H1 (cell line): ENCODE results near the gene LOXL1. TPM values are rescaled to one million over a fixed set of nuclear protein-coding genes. Genes with fewer than 3 reads are reported as not detected.

ENCODE experiments used
- CTCF ChIA-PET: fragments of 300-600 bp; sonication (Branson Sonifier 250); formaldehyde crosslinking; loops from one replicate; lab custom pipeline; 2021; ENCODE audit not compliant: partially characterized antibody; lab: Charles Lee
- POLR2A ChIA-PET: fragments of 300-600 bp; sonication (Branson Sonifier 250); formaldehyde crosslinking; loops from one replicate; lab custom pipeline; 2021; ENCODE audit warnings: inconsistent platforms; ENCODE audit not compliant: partially characterized antibody; lab: Charles Lee
- DNase-seq, 2 experiments: peaks; one replicate each; pipeline versions ENCODE4 v3.0.0 to v3.0.0-alpha.2; 2010 to 2022; ENCODE audit warnings: low spot score in 2 of 2, low read depth in 1 of 2, mixed read lengths in 1 of 2
- FAIRE-seq: peaks from 2 replicates; lab custom pipeline; 2011; peaks lifted over from hg19 to GRCh38; lab: Jason Lieb, UNC
- H2AFZ ChIP-seq: 2 replicates; pipeline ENCODE4 v1.8.1; 2012; ENCODE audit warnings: low read length, inconsistent platforms
- H2AK5ac ChIP-seq: 2 replicates; pipeline ENCODE4 v1.6.1; 2013; ENCODE audit warnings: low read depth, low read length
- H2BK120ac ChIP-seq: replicated peaks from 2 replicates; pipeline ENCODE3; 2013; ENCODE audit warnings: low read depth, low read length, inconsistent platforms
- H2BK12ac ChIP-seq: 2 replicates; pipeline ENCODE4 v1.6.1; 2013; ENCODE audit warnings: low read depth, low read length
- H2BK15ac ChIP-seq: 2 replicates; pipeline ENCODE4 v1.6.1; 2013; ENCODE audit warnings: low read length
- H2BK20ac ChIP-seq: 2 replicates; pipeline ENCODE4 v1.6.1; 2013; ENCODE audit warnings: low read length
- H2BK5ac ChIP-seq: 2 replicates; pipeline ENCODE4 v1.6.1; 2013; ENCODE audit warnings: low read depth, low read length
- H3K14ac ChIP-seq: 2 replicates; pipeline ENCODE4 v1.6.1; 2013; ENCODE audit warnings: inconsistent platforms; ENCODE audit not compliant: insufficient read length
- H3K18ac ChIP-seq: 2 replicates; pipeline ENCODE4 v1.6.1; 2013; ENCODE audit warnings: low read length; ENCODE audit errors: extremely low read depth
- H3K23ac ChIP-seq: 2 replicates; pipeline ENCODE4 v1.6.1; 2013; ENCODE audit warnings: inconsistent platforms; ENCODE audit not compliant: insufficient read length
- H3K23me2 ChIP-seq: 2 replicates; pipeline ENCODE4 v1.6.1; 2013; ENCODE audit warnings: low read depth, low read length
- H3K27ac ChIP-seq: 2 replicates; pipeline ENCODE4 v1.6.1; 2011; ENCODE audit warnings: low read depth, low read length, inconsistent platforms
- H3K27me3 ChIP-seq, 4 experiments: replicated peaks in 1 of 4; 1 replicate in 1 of 4; 2 replicates in 3 of 4; pipeline versions ENCODE4 v1.6.1 to v1.8.1; 2011 to 2013; ENCODE audit warnings: low read length in 3 of 4, mild to moderate bottlenecking in 3 of 4, inconsistent platforms in 2 of 4, mixed read lengths in 2 of 4, moderate library complexity in 1 of 4; ENCODE audit not compliant: control insufficient read depth in 3 of 4, insufficient read depth in 3 of 4; ENCODE audit errors: extremely low read depth in 1 of 4
- H3K36me3 ChIP-seq, 4 experiments: 2 replicates each; pipeline versions ENCODE4 v1.6.1 to v1.8.1; 2011 to 2013; ENCODE audit warnings: mild to moderate bottlenecking in 4 of 4, low read length in 3 of 4, moderate library complexity in 2 of 4, control low read depth in 1 of 4, inconsistent platforms in 1 of 4; ENCODE audit not compliant: insufficient read depth in 4 of 4, control insufficient read depth in 2 of 4
- H3K4ac ChIP-seq: replicated peaks from 2 replicates; pipeline ENCODE3; 2013; ENCODE audit warnings: low read length, low read depth, mixed read lengths, inconsistent platforms; ENCODE audit not compliant: insufficient read length
- H3K4me1 ChIP-seq, 4 experiments: replicated peaks in 1 of 4; 1 replicate in 1 of 4; 2 replicates in 3 of 4; pipeline versions ENCODE4 v1.6.1 to v1.8.1; 2011 to 2013; ENCODE audit warnings: low read length in 3 of 4, inconsistent platforms in 2 of 4, mixed read lengths in 1 of 4; ENCODE audit not compliant: insufficient read depth in 4 of 4, control insufficient read depth in 3 of 4
- H3K4me2 ChIP-seq, 2 experiments: 2 replicates each; pipeline versions ENCODE4 v1.6.1 to v1.8.1; 2011 to 2013; ENCODE audit warnings: low read depth in 2 of 2, low read length in 2 of 2, control low read depth in 1 of 2, inconsistent platforms in 1 of 2, mild to moderate bottlenecking in 1 of 2; ENCODE audit not compliant: insufficient read depth in 1 of 2
- H3K4me3 ChIP-seq, 4 experiments: fragments of 200-600, 300-600 bp in 1 of 4; sonication (generic), shearing (Covaris generic), sonication (Bioruptor Twin) in 1 of 4; 2 replicates each; pipeline versions ENCODE4 v1.5.1 to v1.8.1; 2011 to 2016; ENCODE audit warnings: low read length in 4 of 4, low read depth in 3 of 4, control low read depth in 2 of 4, inconsistent platforms in 2 of 4, mild to moderate bottlenecking in 2 of 4, mixed read lengths in 1 of 4, moderate library complexity in 1 of 4; ENCODE audit not compliant: insufficient read depth in 2 of 4; ENCODE audit errors: extremely low read depth in 1 of 4
- H3K56ac ChIP-seq: replicated peaks from 2 replicates; pipeline ENCODE3; 2013; ENCODE audit warnings: low read depth, mild to moderate bottlenecking, mixed read lengths, low read length, inconsistent platforms; ENCODE audit not compliant: insufficient read length
- H3K79me1 ChIP-seq: 2 replicates; pipeline ENCODE4 v1.6.1; 2013; ENCODE audit warnings: low read depth, low read length, control low read depth
- H3K79me2 ChIP-seq, 2 experiments: 2 replicates each; pipeline versions ENCODE4 v1.6.1 to v1.8.1; 2012 to 2013; ENCODE audit warnings: low read length in 2 of 2, mild to moderate bottlenecking in 2 of 2, inconsistent platforms in 1 of 2; ENCODE audit not compliant: insufficient read depth in 2 of 2, control insufficient read depth in 1 of 2
- H3K9ac ChIP-seq, 4 experiments: replicated peaks in 1 of 4; 1 replicate in 1 of 4; 2 replicates in 3 of 4; pipeline versions ENCODE4 v1.6.1 to v1.8.1; 2011 to 2013; ENCODE audit warnings: low read depth in 3 of 4, low read length in 3 of 4, control low read depth in 2 of 4, mild to moderate bottlenecking in 2 of 4, moderate library complexity in 2 of 4, inconsistent platforms in 1 of 4; ENCODE audit errors: extremely low read depth in 1 of 4
- H3K9me3 ChIP-seq, 2 experiments: 2 replicates each; pipeline versions ENCODE4 v1.6.1 to v1.8.1; 2012 to 2013; ENCODE audit warnings: mild to moderate bottlenecking in 2 of 2, moderate library complexity in 2 of 2, control low read depth in 1 of 2, inconsistent platforms in 1 of 2, low read depth in 1 of 2, low read length in 1 of 2, mixed read lengths in 1 of 2; ENCODE audit not compliant: insufficient read depth in 2 of 2
- H4K20me1 ChIP-seq, 2 experiments: replicated peaks in 1 of 2; 2 replicates each; pipeline versions ENCODE3 to v1.8.1; 2011 to 2013; ENCODE audit warnings: inconsistent platforms in 2 of 2, low read length in 2 of 2, mild to moderate bottlenecking in 1 of 2; ENCODE audit not compliant: insufficient read depth in 2 of 2, control insufficient read depth in 1 of 2
- H4K5ac ChIP-seq: 2 replicates; pipeline ENCODE4 v1.6.1; 2013; ENCODE audit warnings: low read length, low read depth, mixed read lengths, inconsistent platforms; ENCODE audit not compliant: insufficient read length
- H4K8ac ChIP-seq: 2 replicates; pipeline ENCODE4 v1.8.0; 2013; ENCODE audit warnings: mild to moderate bottlenecking, moderate library complexity, low read length, inconsistent platforms; ENCODE audit not compliant: insufficient read depth; ENCODE audit errors: extremely low read depth
- H4K91ac ChIP-seq: replicated peaks from 2 replicates; pipeline ENCODE3; 2013; ENCODE audit warnings: low read length, mixed read lengths, inconsistent platforms; ENCODE audit not compliant: insufficient read length
- BCL11A ChIP-seq, 2 experiments: IDR thresholded peaks; one replicate each; pipeline ENCODE4 v1.6.1; 2011; ENCODE audit warnings: low read depth in 2 of 2, low read length in 2 of 2, mild to moderate bottlenecking in 2 of 2
- CEBPB ChIP-seq: IDR thresholded peaks from 2 replicates; pipeline ENCODE4 v1.6.1; 2012; ENCODE audit warnings: low read depth, low read length
- EZH2 ChIP-seq: fragments of 200-600 bp; sonication (generic); IDR thresholded peaks from 2 replicates; pipeline ENCODE4 v1.7.1; 2012; ENCODE audit warnings: low read depth, mild to moderate bottlenecking, moderate library complexity, low read length, inconsistent platforms; ENCODE audit not compliant: severe bottlenecking
- FOSL1 ChIP-seq: IDR thresholded peaks from 2 replicates; pipeline ENCODE4 v1.6.1; 2011; ENCODE audit warnings: mild to moderate bottlenecking, low read depth, low read length, moderate library complexity; ENCODE audit not compliant: insufficient read depth
- GABPA ChIP-seq: IDR thresholded peaks from 2 replicates; pipeline ENCODE4 v1.6.1; 2011; ENCODE audit warnings: mild to moderate bottlenecking, low read length, moderate library complexity, borderline replicate concordance; ENCODE audit not compliant: insufficient read depth
- HDAC2 ChIP-seq, 2 experiments: fragments of 300-600 bp in 1 of 2; sonication (generic) in 1 of 2; IDR thresholded peaks; 2 replicates each; pipeline ENCODE4 v1.6.1; 2011 to 2012; ENCODE audit warnings: low read depth in 2 of 2, low read length in 2 of 2, mild to moderate bottlenecking in 2 of 2, moderate library complexity in 2 of 2, borderline replicate concordance in 1 of 2, inconsistent platforms in 1 of 2
- KDM5A ChIP-seq: fragments of 200-600 bp; IDR thresholded peaks from 2 replicates; pipeline ENCODE4 v1.7.1; 2012; ENCODE audit warnings: mild to moderate bottlenecking, low read length, inconsistent platforms, mixed read lengths
- MAX ChIP-seq: IDR thresholded peaks from 2 replicates; pipeline ENCODE4 v1.6.1; 2012; ENCODE audit warnings: inconsistent platforms
- POLR2A ChIP-seq, 2 experiments: IDR thresholded peaks; 1 replicate in 1 of 2; 2 replicates in 1 of 2; pipeline ENCODE4 v1.6.1; 2011; ENCODE audit warnings: low read depth in 2 of 2, low read length in 2 of 2, mild to moderate bottlenecking in 2 of 2; ENCODE audit errors: control extremely low read depth in 1 of 2
- POLR2AphosphoS5 ChIP-seq: IDR thresholded peaks from 2 replicates; pipeline ENCODE4 v1.6.1; 2011; ENCODE audit warnings: low read depth, low read length
- SIX5 ChIP-seq: IDR thresholded peaks from 2 replicates; pipeline ENCODE4 v1.6.1; 2011; ENCODE audit warnings: mild to moderate bottlenecking, low read depth, low read length
- SP1 ChIP-seq: IDR thresholded peaks from 2 replicates; pipeline ENCODE4 v1.6.1; 2011; ENCODE audit warnings: low read depth, low read length
- USF2 ChIP-seq: IDR thresholded peaks from 2 replicates; pipeline ENCODE4 v1.6.1; 2011; ENCODE audit warnings: low read length, improper control_type of control experiment
- WGBS, 2 experiments: shearing (Covaris generic) in 1 of 2; methylation state at CpG; one replicate each; pipeline versions ENCODE4 v1.1.6 to v1.1.7; 2013 to 2015; ENCODE audit warnings: low lambda C conversion rate in 2 of 2, mixed read lengths in 2 of 2, inconsistent platforms in 1 of 2, low coverage in 1 of 2, missing lambda C conversion rate in 1 of 2; ENCODE audit not compliant: insufficient replicate concordance in 2 of 2, insufficient coverage in 1 of 2, insufficient read length in 1 of 2; ENCODE audit errors: extremely low coverage in 1 of 2, missing lambda C conversion rate in 1 of 2; 5-methylcytosine and 5-hydroxymethylcytosine counted together
- polyA plus RNA-seq, 7 experiments: library from polyadenylated mRNA; depleted of rRNA in 3 of 7; stranded (reverse) in 5 of 7; unstranded in 2 of 7; fragments of >200 nt in 5 of 7; fragments of 200-250 nt in 2 of 7; gene quantifications; 1 replicate in 5 of 7; 2 replicates in 1 of 7; 4 replicates in 1 of 7; pipeline versions ENCODE4 v1.2.1 to v1.2.3, GENCODE V29; 2011 to 2013; ENCODE audit warnings: missing spikeins in 2 of 7, mixed read lengths in 2 of 7
- total RNA-seq: library from RNA; stranded (reverse); fragmentation: NEBNext Ultra II Directional; extraction: Animal tissue kit (Norgen Biotek cat#: 25700); gene quantifications from 2 replicates; pipeline ENCODE4 v1.2.1, GENCODE V29; 2021

The LOXL1 gene
- total and polyA plus RNA-seq, 2 of the 8 experiments (the other 6 are each of a cell fraction or from before 2014, with no cell fraction given), result 8.1 to 14.4 TPM

- ChIA-PET POLR2A (no interaction called here), CTCF (interaction anchor here (0.6 to 2.9 kb wide), 9 partner anchors 9 to 122 kb away, joined by 3 to 12 read pairs (median 5); partner anchors contain the start of gene TBC1D21)
- no peaks in the 10 kb centered on the region for H4K20me1 ChIP-seq
- H2BK15ac ChIP-seq, result no peak overlapping the region
- H3K79me1 ChIP-seq, result no peaks in the 10 kb centered on the region
- no peaks in the 10 kb centered on the region for H3K27me3 ChIP-seq
- no peak overlapping the region for H2AK5ac ChIP-seq
- H3K36me3 ChIP-seq, result no peaks in the 10 kb centered on the region
- no peak overlapping the region for H4K91ac ChIP-seq
- no peaks in the 10 kb centered on the region for H3K23me2 ChIP-seq
- no peak overlapping the region for H2AFZ ChIP-seq
- no peak overlapping the region for H3K56ac ChIP-seq
- H2BK20ac ChIP-seq, result no peak overlapping the region
- no peak overlapping the region for H2BK120ac ChIP-seq
- H3K79me2 ChIP-seq, result no peaks in the 10 kb centered on the region
- no peak overlapping the region for H3K14ac ChIP-seq
- H4K8ac ChIP-seq, result peak overlapping the region; percentile 47; the same call in 1 of the 2 replicates
- H3K4me2 ChIP-seq, result no peak overlapping the region
- H3K4me3 ChIP-seq, result no peak overlapping the region
- H3K4ac ChIP-seq, result no peak overlapping the region
- H3K27ac ChIP-seq, result no peak overlapping the region
- H2BK5ac ChIP-seq, result no peak overlapping the region
- no peak overlapping the region for H3K18ac ChIP-seq
- no peak for DNase-seq
- H3K23ac ChIP-seq, result no peak overlapping the region
- no peak overlapping the region for H4K5ac ChIP-seq
- H3K9me3 ChIP-seq, result no peaks in the 10 kb centered on the region
- peaks cover 0 to under 1% (median 0%) of the 10 kb centered on the region in 4 experiments; a peak in 1 of 7 replicates for H3K4me1 ChIP-seq
- H3K9ac ChIP-seq, result no peak overlapping the region
- FAIRE-seq, result no peak
- no peak overlapping the region for H2BK12ac ChIP-seq
- WGBS, 2 experiments, result 90% methylated on average over 6 of the region's 6 CpGs; no CpG with 5 or more reads in 1 of the 2 experiments
- no peak for TF ChIP-seq MAX
- no peak for TF ChIP-seq HDAC2 (IDR thresholded peaks at IDR 0.05; ENCODE audit: borderline replicate concordance in 1 of 2, low read depth in 2 of 2, low read length in 2 of 2)
- no peak for TF ChIP-seq SP1
- no peak for TF ChIP-seq BCL11A (IDR thresholded peaks at IDR 0.05; ENCODE audit: low read depth in 2 of 2, low read length in 2 of 2)
- TF ChIP-seq POLR2A (IDR thresholded peaks at IDR 0.05; ENCODE audit: control extremely low read depth in 1 of 2, low read depth in 2 of 2, low read length in 2 of 2), result no peak
- TF ChIP-seq SIX5, result no peak
- no peak for TF ChIP-seq GABPA
- no peak for TF ChIP-seq USF2
- TF ChIP-seq EZH2, result no peak
- TF ChIP-seq KDM5A, result no peak
- TF ChIP-seq CEBPB, result no peak
- no peak for TF ChIP-seq FOSL1
- TF ChIP-seq POLR2AphosphoS5, result no peak
These were observed 33.5 kb downstream of the LOXL1 start for GRCh38 chr15:73959801-73960200.
